SU-DHL-6 (cell line): ENCODE results near the gene GJB3.
"Not testable (repeated sequence)": the region's sequence is repeated elsewhere in the genome, so short reads cannot be mapped to it uniquely, and the experiment has no call there.

Source experiments
- CTCF ChIP-seq: fragments of 200-600 bp; sonication (generic); IDR thresholded peaks from one replicate; pipeline ENCODE4 v1.5.1; 2017; ENCODE audit warnings: antibody characterized with exemption, mild to moderate bottlenecking, low read length, moderate library complexity; ENCODE audit not compliant: insufficient read depth, poor library complexity, severe bottlenecking
- EZH2phosphoT487 ChIP-seq: fragments of 200-600 bp; sonication (generic), shearing (Covaris generic); conservative IDR thresholded peaks from 2 replicates; pipeline ENCODE4 v1.6.1; 2018; ENCODE audit warnings: mild to moderate bottlenecking, antibody characterized with exemption, low read length, moderate library complexity, mixed read lengths

GRCh38 chr1:34818862-34819261 is 37.8 kb downstream of the GJB3 start:
- TF ChIP-seq EZH2phosphoT487, CTCF: not testable (repeated sequence)
